Fibroblast of peridontal ligament (primary cell): ENCODE measurements around the gene SLC25A41.

Source experiments
- DNase-seq: peaks from one replicate; pipeline ENCODE4 v3.0.0-alpha.2; 2010; ENCODE audit errors: extremely low read depth

SLC25A41 gene

DNA sequence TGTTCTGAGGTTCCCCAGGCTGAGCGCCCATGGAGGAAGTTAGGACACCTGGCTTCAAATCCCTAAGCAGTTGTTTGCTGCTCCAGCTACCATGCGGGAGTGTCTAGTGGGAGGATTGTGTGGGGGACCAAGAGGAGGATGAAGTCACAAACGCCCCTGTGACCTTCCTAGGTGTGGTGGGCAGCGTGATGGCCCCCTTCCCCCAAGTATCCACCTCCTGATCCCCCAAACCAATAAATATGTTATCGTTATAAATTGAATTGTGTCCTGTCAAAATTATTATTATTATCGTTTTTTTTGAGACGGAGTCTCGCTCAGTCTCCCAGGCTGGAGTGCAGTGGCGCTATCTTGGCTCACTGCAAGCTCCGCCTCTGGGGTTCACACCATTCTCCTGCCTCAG is at the start of gene SLC25A41:
TSS of gene SLC25A41 (minus strand) at position 101 of the 400 bp plus-strand sequence. CDS start at position 31, 70 bp downstream.
- DNase-seq: no peak

DNA sequence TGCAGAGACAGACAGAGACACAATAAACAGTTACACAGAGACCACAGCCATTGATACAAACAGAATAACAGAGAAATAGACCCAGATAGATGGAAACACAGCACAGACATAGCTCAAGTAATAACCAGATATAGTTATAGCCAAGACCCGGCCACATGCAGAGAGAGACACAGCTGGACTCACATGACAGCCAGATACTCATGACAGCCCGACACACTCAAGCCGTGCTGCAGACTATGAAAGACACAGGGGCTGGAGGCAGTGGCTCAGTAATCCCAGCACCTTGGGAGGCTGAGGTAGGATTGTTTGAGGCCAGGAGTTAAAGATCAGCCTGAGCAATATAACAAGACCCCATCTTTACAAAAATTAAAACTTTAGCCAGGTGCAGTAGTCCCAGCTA is 49.7 kb upstream of the SLC25A41 start:
- DNase-seq: no peak

DNA sequence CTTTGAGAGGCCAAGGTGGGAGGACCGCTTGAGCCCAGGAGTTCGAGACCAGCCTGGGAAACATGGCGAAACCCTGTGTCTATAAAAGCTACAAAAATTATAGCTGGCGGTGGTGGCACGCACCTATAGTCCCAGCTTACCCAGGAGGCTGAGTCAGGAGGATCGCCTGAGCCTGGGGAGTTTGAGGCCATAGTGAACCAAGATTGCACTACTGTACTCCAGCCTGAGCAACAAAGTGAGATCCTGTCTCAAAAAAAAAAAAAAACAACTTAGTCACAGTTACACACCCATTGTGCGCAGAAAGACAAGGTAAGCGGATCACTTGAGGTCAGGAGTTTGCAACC is 48.8 kb upstream of the SLC25A41 start:
- no peak for DNase-seq

DNA sequence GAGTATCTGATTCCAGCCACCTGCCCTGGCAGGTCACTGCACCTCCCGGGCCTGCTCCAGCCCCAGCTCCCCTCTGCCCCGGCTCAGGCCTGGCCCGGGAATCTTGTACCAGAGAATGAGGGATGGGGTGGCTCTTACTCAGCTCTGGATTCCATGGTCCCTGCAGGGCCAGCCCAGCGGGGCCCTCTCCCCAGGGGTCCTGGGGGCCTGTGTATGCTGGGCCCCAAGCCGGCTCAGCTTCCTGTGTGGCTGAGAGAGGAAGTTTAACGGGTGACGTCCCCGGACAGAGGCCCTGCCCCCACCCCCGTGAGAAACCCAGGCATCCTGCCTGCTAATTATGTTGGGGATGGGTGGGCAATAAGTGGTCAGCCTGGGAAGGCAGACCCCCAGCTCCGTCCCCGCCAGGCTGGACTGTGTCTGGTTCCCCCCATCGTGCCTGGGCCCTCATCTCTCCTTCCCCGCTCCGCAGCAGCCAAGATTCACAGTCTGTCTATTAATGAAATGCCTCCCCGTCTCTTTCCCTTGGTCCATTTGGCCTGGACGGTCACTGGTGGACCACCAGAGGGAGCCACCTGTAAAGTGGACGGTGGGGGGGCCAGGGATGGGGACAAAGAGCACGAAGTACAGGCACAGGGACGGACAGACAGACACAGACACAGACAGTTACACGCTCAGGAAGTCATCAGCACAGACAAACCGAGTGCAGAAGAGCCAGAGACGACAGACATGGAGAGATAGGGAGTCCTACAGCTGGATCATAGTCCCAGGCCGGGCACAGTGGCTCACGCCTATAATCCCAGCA is 48.2 kb upstream of the SLC25A41 start, which contains the start of gene DENND1C:
TSS of gene DENND1C (minus strand) at position 247 of the 802 bp plus-strand sequence. CDS start at position 155, 92 bp downstream.
- no peak for DNase-seq

DNA sequence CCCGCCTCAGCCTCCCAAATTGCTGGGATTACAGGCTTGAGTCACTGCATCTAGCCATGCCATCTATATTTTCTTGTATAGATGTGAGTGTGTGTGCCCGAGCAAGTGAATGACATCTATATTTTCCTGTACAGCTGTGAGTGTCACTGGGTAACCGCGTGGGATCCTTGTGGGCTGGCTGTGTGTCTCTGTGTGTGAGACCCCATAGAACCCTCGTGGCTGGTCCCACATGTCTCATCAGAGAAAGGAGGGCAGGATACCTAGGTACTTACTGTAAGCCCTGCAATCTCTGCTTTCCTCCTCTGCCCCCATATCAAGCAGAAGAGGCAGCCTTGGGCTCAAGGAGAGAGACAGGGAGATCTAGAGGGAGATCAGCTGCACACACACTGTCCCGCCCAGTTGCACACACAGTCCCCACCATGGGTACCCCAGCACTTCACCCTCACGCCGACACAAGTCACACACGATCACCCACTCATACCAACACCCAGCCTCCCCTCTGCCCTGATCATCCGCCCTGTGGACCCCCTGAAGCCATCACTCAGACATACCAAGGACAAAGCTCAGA is 47.4 kb upstream of the SLC25A41 start:
- no peak for DNase-seq

DNA sequence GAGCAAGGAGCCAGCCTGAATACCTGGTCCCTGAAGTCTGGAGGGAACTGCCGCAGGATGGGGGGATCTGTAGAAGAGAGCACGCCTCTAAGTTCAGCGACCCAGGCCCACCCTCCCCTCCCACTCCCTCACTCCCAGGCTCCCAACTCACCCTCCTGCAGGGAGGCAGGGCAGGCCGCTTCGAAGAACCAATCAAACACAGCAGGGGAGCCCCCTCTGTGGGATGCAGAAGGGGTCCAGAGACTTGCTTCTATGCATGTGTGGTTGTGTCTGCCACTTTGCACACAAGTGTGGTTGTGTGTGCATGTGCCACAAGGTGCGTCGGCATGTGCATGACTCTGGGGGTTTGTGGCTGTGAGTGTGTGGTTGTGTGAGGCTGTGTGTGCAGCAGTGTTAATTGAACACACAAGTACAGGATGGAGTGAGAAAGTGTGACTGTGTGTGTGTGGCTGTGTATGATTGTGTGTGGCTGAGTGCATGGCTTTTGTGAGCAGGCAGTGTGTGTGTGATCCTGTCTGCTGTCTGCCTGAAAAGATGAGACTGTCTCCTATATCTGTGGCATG is 46.4 kb upstream of the SLC25A41 start:
- DNase-seq: no peak

DNA sequence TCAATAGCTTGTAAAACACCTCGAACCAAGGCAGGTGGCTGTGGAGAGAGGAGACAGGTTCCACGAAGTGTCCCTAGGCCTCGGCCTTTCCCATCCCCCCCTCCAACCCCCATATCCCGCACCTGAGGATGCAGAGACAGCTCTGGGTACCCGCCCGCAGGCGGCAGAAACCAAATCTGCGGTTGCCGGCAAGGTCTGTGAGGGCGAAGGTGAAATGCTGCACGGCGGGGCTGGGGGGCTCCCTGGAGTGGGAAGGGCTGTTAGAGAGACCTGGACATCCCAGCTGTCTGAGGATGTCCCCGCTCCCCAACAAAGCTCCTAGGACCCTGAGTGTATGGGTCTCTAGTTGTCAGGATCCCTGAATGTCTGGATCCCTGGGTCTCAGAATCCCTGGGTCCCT is 45.3 kb upstream of the SLC25A41 start:
- DNase-seq: no peak

DNA sequence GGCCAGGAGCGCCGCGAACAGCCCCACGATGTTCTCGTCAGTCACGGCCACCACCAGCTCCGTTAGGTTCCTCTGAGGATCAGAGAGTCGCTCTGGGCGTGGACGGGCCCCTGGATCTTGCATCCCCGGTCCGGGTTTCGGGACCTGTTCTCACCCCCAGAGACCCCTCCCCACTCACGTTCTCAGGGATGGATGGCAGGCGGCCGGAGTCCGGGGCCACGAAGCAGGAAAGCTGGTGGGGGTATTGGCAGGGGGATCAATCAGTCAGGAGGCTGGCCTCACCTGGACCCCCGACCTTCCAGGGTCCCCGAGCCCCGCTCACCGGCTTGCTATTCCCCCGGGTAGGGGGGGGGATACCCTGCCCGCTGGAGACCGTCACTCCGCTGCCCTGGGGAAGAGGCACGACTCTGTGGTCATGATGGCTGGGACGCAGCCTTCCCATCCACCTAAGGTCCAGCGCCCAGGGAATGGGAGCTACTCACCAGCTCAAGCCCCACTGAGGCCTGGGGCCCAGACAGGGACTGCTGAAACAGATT is 43.4 kb upstream of the SLC25A41 start:
- no peak for DNase-seq

DNA sequence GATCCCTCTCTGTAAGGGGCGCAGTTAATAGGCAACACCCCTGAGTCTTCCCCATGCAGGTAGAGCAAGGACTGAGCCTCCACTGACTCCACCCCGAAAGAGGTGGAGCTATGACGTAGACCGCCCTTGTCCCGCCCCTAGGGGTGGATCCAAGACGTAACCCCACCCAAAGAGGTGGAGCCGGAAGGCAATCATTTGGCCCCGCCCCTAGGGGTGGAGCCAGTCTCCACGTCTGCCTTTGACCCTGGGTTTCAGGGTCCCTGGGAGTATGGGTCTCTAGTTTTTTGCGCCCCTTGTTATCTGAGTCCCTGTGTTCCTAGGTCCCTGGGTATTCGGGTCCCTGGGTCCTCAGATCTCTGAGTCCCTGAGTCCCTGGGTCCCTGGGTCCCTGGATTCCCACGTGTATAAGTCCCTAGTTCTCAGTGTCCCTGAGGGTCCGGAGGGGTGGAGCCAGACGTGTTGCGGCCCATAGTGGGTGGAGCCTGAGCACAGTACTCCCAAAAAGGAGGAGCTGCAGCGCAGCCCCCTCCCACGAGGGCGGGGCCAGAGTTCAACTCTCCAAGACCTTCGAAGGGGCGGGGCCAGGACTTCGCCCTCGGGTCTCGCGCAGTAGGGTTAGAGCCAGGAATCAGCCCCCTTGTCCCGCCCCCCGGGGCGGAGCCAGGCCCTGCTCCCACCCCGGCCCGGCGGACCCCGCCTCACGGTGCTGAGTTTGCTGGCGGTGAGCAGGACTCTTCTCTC is 42.8 kb upstream of the SLC25A41 start:
- DNase-seq: no peak

DNA sequence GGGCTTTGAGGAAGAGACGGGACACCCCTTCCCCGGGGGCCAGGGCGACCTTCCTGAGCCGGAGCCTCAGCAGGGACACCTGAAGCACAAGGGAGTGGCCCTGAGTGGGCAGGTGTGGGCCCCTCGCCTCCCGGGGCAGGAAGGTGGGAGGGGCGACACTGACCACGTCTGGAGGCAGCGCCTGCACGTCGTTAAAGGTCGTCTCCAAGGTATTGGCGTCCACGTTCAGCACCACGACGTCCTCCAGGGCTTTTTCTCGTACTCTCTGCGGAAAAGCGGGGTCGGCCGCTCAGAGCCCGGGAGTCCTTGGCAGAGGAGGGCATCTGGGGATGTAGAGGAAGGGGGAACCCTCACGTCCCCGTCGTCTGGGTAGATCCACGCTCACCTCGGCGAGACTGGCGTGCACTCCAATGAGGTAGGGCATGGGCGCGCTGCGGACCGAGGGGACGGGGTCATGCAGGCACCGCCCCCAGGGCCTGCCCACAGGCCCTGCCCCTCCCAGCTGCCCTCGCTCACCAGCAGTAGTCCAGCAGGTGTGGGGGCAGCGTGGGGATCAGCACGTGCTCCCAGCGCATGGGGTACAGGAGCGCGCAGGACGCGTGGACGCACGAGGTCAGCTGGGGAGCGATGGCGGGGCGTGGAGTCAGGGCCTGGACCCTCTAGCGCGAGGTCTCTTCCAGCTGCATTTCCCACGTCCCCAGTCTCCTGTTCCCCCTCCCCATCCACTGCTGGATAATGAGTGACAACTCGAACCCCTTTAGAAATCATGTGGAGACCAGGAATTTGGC is 42.0 kb upstream of the SLC25A41 start:
- no peak for DNase-seq

DNA sequence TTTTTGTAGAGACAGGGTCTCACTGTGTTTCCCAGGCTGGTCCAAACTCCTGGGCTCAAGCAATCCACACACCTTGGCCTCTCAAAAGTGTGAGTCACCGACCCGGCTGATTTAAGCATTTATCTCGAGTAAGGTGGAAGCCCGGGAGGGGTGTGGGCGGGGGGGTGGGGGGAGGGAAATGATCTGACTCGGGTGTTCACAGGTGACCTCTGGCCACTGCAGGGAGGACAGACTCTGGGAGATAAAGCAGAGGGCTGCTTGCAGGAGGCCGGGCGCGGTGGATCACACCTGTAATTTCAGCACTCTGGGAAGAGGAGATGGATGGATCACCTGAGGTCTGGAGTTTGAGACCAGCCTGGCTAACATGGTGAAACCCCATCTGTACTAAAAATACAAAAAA is 40.1 kb upstream of the SLC25A41 start:
- no peak for DNase-seq

DNA sequence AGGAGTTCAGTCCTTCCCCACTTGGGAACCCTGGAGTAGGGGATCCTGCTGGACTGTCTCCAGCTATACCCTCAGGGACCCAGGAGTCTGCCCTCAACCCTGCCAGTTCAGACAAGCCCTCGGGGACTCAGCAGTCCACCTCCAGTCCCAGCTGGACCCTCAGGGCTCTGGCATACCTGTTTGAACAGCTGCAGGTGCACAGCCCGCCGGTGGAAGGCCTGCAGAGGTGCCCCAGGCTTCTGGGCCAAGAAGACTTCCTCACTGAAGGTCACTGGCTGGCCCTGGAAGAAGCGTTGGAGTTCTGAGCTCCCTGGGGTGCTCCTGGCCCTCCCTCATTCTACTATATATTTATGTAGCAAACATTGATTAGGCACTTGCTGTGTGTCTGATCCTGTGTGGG is 39.1 kb upstream of the SLC25A41 start:
- DNase-seq: no peak

DNA sequence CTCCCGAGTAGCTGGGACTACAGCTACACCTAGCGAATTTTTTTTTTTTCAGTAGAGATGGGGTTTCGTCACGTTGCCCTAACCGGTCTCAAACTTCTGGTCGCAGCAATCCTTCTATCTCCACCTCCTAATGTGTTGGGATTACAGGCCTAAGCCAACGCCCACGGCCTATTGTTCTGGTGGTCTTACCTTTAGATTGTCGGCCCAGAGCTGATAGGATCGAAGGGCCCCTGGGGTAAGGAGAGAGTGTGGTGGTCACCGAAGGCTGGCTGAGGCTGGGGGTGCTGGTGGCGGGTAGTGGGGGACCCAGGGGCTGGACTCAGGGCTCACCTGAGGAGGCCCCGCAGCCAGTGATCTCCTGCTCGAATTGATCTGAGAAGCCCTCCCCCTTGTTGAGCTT is 37.5 kb upstream of the SLC25A41 start:
- no peak for DNase-seq

DNA sequence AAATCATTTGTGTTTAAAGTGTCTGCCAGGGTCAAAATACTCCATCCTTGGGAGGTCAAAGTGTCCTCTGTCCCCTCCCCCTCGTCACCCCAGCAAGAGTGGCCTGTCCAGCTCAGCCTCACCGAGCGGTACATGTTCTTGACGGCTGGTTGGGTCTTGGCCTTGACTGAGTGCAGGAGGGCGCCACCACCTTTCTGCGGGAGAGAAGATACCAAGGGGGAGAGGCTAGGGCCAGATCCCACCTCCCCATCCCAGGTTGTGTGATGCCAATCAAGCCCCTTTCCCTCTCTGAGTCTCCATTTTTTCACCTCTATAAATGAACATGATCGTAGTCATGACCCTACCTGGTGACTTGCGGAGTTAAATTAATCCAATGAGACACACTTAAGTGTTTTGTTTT is 36.6 kb upstream of the SLC25A41 start:
- no peak for DNase-seq

DNA sequence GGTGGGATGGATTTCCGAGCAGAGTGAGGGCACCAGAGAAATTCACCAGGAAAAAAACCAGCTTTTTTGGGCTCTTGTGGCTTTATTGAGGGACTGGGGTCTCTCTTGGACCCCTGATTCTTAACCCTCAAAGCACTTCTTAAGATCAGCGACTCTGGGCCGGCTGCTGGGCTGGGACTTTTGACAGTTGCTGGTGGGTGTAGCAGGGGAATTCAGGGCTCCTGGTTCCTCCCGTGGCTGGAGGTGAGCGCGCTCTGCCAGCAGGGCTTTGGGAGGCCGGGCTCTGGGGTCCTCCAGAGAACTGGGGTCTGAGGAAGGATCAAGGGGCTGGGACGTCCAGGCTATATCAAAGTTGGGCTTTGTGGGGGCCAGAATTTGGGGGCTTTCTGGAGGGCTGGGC is 33.8 kb upstream of the SLC25A41 start:
- DNase-seq: no peak

DNA sequence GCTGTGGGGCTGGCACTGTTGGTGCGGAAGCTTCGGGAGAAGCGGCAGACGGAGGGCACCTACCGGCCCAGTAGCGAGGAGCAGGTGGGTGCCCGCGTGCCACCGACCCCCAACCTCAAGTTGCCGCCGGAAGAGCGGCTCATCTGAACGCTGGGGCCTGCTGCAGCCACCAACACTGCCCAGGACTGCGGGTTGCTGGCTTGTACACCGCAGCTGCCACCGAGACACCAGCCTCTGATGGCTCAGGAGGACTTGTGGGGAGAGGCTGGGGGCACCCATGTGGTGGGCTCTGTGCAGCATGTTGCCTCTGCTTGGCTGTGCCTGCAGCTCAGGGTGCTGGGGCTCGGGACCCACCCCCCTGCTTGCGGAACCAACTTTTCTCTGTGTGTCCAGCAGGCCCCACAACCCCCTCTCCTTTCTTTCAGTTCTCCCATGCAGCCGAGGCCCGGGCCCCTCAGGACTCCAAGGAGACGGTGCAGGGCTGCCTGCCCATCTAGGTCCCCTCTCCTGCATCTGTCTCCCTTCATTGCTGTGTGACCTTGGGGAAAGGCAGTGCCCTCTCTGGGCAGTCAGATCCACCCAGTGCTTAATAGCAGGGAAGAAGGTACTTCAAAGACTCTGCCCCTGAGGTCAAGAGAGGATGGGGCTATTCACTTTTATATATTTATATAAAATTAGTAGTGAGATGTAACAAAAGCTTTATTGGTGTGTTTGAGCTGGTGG is 33.1 kb upstream of the SLC25A41 start:
- no peak for DNase-seq

DNA sequence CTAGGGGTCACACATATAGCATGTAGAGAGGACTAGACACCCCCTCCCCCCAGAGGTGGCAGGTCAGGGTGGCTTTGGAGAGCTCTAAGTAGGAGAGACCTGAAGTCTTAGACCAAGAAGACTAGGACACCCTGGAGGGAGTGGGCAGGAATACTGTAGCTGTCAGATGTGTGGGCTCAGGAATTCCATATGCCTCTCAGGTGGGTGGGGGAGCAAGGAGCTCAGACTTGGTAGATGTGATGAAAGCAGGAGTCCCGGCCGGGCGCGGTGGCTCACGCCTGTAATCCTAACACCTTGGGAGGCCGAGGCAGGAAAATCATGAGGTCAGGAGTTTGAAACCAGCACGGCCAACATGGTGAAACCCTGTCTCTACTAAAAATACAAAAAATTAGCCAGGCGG is 32.1 kb upstream of the SLC25A41 start:
- DNase-seq: no peak

DNA sequence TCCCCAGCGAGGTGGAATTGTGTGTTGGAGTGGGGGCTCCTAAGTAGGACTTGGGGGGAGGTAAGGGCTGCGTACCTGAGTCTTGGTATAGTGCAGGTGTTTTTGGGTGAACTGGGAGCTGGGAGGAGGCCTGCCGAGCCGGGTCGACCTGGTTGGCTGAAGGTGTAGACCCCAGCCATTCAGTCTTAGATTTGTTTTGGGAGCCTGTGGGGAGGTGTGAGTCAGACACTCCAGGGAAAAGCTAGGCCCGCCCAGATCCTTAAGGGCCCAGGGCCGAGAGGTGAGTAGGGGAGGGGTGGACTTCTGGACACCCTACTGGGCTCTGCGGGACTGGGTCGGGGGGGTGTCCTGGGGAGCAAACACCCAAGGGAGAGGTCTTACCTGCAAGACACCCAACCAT is 31.4 kb upstream of the SLC25A41 start:
- DNase-seq: no peak

DNA sequence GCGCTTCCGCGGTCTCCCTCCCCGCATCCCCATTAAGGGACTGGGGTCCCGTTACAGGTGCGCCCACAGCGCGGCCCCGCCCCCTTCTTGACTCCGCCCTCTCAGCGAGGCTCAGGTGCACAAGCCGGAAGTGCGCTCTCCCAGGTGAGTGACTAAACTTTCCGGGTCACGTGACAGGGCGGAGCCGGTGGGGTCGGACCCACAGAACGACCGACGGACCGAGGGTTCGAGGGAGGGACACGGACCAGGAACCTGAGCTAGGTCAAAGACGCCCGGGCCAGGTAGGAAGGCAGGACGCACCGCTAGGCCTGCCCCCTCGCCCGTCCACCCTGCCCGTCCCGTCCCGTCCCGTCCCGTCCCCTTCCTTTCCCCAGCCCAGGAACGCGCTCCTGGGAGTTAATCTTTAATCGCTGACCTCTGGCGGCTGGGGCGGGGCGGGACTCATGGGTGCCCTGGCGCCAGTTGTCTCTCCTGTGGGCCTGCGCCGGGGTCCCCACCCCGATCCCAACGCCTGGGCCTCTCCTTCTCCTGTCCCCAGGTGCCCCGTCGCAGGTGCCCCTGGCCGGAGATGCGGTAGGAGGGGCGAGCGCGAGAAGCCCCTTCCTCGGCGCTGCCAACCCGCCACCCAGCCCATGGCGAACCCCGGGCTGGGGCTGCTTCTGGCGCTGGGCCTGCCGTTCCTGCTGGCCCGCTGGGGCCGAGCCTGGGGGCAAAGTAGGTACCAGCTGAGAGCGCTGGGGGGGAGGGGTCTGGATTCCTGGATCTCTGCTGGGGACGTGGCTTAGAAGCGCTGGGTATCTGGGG is 30.7 kb upstream of the SLC25A41 start, which contains the start of gene CRB3:
TSS of gene CRB3 (plus strand) at position 202 of the 804 bp plus-strand sequence. CDS start at position 633, 431 bp downstream.
- DNase-seq: no peak
